HG03439 (cell line): ENCODE measurements around the gene ATRNL1.
"Not testable (repeated sequence)": the region's sequence is repeated elsewhere in the genome, so short reads cannot be mapped to it uniquely, and the experiment has no call there.

ENCODE experiments used
- ATAC-seq: cut with Tn5 transposase; IDR thresholded peaks from one replicate; pipeline ENCODE4 v1.9.1; 2021; ENCODE audit warnings: mild to moderate bottlenecking, moderate library complexity; ENCODE audit not compliant: unreplicated experiment

The ATRNL1 gene

DNA sequence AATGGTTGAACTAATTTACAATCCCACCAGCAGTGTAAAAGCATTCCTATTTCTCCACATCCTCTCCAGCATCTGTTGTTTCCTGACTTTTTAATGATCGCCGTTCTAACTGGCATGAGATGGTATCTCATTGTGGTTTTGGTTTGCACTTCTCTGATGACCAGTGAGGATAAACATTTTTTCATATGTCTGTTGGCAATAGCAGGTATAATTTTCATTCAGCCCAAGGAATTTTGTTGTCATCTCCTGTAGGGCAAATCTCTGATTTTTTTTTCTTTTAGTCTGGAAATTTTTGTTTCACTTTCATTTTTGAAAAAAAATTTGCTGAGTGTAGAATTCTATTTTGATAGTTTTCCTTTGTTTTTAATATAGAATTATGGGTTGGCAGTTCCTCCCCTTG lies 114.1 kb downstream of the ATRNL1 start:
- ATAC-seq, result not testable (repeated sequence)

- ATAC-seq, result peak; percentile 80
Measured at GRCh38 chr10:115209133-115209532, 116.0 kb downstream of the ATRNL1 start.

DNA sequence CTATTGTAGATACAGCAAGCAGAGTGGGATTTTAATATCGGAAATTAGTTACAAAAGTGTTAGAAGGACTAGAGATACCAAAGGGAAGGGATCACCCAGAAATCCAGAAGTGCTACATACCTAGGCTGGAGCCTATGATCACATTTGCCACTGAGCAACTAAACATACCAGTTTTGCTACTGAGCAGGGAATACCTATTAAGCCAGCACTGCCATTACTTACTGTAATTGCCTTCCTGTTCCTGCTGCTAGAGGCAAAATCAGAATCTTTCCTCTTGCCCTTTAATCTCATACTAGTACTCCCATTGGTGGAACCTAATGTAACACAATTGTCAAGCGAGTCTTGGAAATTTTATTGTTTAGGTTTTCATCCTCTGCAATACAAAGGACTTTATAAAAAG lies 121.7 kb downstream of the ATRNL1 start:
- ATAC-seq, result no peak

DNA sequence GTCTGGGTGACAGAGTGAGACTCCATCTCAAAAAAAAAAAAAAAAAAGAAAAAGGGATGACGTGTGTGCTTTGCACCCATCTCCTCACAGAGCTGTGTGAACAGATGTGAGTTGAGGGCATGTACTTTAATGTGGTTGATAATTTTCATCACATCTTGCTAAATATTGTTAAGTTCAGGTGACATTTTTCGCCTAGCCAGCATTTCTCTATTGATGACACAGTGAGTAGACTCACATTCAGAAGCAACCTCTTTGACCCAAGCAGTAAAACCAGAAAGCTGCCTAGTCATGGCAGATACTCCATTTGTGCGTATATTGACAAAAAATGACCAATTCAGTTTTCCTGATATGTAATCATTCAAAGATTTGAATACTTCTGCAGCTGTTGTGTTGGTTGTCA lies 126.0 kb downstream of the ATRNL1 start:
- no peak for ATAC-seq

GRCh38 chr10:115222039-115222438 lies 128.9 kb downstream of the ATRNL1 start:
- no peak for ATAC-seq

DNA sequence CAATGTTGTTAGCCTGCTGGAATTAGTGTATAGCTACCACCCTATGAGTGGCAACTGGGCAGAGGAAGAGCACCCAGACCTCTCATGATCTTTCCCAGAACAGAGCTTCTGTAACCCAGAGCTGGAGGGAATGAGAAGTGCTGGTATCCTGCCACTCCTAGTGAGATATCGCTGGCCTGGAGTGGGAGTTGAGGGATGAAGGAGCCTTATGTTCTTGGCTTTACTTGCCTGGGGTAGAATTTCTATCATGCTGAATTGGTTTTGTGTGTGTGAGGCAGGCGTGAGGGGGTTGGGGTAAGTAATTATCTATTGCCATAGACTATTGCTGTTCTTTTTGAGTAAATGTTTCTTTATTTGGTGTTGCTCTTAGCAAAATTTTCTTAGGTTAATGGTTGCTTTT lies 146.6 kb downstream of the ATRNL1 start:
- no peak for ATAC-seq

GRCh38 chr10:115250784-115251183 lies 157.6 kb downstream of the ATRNL1 start:
- ATAC-seq, result no peak

DNA sequence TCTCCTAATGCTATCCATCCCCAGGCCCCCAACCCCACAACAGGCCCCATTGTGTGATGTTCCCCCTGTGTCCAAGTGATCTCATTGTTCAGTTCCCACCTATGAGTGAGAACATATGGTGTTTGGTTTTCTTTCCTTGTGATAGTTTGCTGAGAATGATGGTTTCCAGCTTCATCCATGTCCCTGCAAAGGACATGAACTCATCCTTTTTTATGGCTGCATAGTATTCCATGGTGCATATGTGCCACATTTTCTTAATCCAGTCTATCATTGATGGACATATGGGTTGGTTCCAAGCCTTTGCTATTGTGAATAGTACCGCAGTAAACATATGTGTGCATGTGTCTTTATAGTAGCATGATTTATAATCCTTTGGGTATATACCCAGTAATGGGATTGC lies 160.6 kb downstream of the ATRNL1 start:
- ATAC-seq, result not testable (repeated sequence)

GRCh38 chr10:115272482-115272881 lies 179.3 kb downstream of the ATRNL1 start:
- ATAC-seq, result no peak

DNA sequence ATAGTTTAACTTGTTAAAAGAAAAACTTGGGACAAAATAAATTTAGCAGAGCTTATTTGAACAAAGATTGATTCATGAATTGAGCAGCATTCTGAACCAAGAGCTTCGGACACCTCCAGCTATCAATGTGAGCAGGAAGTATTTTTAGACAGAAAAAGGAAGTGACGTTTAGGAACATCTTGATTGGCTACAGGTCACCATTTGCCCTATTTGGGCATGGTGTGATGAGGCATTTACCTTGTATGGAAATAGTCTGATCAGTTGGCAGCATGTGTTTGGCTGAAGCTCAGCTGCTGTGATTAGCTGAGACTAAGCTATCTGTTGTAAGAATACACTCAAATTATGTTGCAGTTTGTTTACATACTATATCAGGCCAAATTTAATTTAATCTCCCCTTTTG lies 185.1 kb downstream of the ATRNL1 start:
- ATAC-seq, result no peak

DNA sequence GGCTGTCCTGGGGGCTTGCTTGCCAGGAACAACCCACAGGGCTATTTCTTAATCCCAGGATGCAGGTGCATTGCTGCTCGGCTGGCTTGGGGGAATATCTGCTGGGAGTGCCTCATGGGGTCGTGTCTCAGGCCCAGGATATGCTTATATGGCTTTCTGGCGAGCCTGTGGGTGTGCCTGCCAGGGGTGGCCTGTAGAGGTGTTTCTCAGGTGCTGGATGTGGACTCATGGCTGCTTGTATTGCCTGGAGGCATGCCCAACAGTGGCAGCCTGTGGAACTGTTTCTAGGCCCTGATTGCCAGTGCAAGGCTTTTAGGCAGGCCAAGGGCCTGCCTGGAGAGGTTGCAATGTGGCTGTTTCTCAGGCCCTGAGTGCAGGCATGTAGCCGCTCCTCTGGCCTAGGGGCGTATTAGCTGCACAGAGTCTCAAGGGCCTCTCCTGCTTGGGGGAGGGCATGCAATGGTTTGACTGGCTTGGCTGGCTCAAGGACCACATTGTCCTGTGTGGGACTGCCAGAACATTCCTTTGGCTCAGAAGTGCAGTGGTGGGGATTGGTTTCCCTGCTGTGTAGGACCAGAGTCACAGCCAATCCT lies 202.1 kb downstream of the ATRNL1 start:
- ATAC-seq, result no peak

DNA sequence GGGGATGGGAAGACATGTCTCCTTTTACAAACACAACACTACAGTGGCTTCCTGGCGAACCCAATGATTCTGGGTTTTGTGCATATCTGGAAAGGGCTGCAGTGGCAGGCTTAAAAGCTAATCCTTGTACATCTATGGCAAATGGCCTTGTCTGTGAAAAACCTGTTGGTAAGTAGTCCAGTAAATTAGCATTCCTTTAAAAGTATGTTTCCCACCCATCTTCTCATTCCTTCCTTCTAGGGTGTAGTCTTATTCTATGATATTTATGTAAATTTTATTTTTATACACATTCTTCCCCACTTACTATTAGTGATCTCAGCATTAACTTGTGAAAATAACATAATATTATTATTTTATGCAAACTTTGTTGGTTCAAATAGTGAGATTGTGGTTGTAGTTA lies 206.9 kb downstream of the ATRNL1 start:
- ATAC-seq, result no peak

GRCh38 chr10:115319669-115320068 lies 226.5 kb downstream of the ATRNL1 start:
- not testable (repeated sequence) for ATAC-seq

- no peak for ATAC-seq
Measured at GRCh38 chr10:115321360-115321759, 228.2 kb downstream of the ATRNL1 start.

GRCh38 chr10:115328331-115328730 lies 235.2 kb downstream of the ATRNL1 start:
- no peak for ATAC-seq

GRCh38 chr10:115335366-115335765 lies 242.2 kb downstream of the ATRNL1 start:
- ATAC-seq, result no peak

GRCh38 chr10:115355162-115355760 lies 262.1 kb downstream of the ATRNL1 start:
- no peak for ATAC-seq

DNA sequence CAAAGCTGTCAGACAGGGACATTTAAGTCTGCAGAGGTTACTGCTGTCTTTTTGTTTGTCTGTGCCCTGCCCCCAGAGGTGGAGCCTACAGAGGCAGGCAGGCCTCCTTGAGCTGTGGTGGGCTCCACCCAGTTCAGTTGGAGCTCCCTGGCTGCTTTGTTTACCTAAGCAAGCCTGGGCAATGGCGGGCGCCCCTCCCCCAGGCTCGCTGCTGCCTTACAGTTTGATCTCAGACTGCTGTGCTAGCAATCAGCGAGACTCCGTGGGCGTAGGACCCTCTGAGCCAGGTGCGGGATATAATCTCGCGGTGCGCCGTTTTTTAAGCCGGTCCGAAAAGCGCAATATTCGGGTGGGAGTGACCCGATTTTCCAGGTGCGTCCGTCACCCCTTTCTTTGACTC lies 274.8 kb downstream of the ATRNL1 start:
- ATAC-seq, result not testable (repeated sequence)

- no peak for ATAC-seq
Measured at GRCh38 chr10:115379064-115379463, 285.9 kb downstream of the ATRNL1 start.

DNA sequence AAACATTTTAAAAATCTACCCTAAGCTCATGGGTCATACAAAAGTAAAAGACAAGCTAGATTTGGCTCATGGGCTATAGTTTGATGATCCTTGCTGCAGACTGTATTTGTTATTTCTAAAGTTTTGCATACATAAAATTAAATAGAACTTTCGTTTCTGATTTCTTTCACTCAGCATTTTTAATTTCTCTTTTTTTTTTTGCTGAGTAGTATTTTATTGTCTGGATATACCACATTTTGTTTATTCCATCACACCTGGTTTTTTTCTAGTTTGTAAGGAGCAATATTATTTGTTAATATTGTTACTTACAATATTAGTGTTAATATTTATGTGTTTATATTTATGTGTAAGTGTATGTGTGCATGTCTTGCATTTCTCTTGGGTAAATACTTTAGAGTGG lies 291.5 kb downstream of the ATRNL1 start:
- ATAC-seq, result no peak

DNA sequence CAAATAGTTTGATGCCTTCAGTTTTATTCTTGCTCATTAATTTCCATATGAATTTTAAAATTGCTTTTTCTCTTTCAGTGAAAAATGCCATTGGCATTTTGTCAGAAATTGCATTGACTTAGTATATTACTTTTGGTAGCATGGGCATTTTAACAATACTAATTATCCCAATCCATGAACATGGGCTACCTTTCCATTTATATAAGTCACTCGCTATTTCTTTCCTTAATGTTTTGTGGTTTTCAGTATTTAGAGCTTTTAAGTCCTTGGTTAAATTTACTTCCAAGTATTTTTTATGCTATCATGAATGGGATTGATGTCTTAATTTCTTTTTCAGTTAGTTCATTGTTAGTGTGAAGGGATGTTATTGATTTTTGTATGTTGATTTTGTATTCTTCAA lies 297.4 kb downstream of the ATRNL1 start:
- no peak for ATAC-seq

DNA sequence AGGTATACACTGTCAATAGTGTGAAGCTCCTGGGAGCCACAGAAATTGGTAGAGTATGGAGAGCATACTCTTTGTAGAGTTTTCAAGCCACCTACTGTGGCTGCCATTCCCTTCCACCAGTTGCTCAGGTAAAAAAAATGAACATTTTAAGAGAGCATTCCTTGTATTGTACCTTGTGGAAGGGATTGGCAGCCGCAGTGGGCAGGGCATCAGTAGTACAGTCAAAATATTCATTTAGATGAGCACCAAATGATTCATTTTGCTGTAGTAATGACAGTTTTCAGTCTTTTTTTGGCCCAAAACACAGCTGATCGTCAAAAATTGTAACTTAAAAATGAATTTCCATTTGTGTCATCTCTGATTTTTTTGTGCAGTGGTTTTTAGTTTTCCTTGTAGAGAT lies 304.9 kb downstream of the ATRNL1 start:
- ATAC-seq, result no peak

DNA sequence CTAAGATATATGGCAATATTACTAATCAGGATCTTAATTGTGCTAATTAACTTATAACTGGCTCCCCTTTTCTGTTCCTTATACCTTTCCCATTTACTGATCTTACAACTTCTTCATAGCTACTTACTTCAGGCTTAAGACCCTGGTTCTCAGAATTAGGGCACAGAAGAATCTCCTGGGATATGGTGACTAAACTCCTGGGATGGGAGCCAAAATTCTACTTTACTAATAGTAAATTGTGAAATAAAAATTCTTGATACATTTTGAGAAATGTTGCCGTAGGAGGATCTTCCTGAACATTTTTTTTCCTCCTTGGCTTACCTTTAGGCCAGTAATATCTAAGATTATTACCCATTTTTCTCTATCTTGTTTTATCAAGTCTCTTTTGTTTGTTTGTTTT lies 309.5 kb downstream of the ATRNL1 start:
- ATAC-seq, result no peak
